ENCODE results near the gene C1GALT1.

DNA sequence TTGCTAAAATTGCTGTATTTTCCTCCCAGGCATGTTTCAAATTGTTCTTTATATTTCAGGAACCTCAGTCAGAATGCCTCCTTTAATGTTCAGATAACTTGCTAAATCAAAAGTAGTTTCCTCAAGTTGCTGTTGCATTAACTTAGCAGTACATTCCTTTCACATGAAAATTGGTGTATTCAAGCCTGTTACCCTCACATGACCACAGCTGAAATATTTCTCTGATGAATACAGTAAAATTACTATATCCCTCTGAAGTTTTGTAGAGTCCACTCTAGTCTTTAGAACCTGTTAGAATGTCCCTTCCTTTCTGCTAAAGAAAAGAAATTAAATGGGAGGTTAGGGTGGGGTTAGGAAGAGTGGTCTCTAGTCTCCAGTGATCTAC is 24.5 kb upstream of the C1GALT1 start:
- no peak for TF ChIP-seq EZH2 (IDR thresholded peaks at IDR 0.05)
- TF ChIP-seq POLR2A (IDR thresholded peaks at IDR 0.05; ENCODE audit: borderline replicate concordance, extremely low read depth, insufficient read depth, insufficient read length) = no peak
- TF ChIP-seq SIN3A (IDR thresholded peaks at IDR 0.05; ENCODE audit: low read depth) = no peak
- no peak for TF ChIP-seq SRF (IDR thresholded peaks at IDR 0.05; ENCODE audit: low read depth)
- TF ChIP-seq, protein P1, sequence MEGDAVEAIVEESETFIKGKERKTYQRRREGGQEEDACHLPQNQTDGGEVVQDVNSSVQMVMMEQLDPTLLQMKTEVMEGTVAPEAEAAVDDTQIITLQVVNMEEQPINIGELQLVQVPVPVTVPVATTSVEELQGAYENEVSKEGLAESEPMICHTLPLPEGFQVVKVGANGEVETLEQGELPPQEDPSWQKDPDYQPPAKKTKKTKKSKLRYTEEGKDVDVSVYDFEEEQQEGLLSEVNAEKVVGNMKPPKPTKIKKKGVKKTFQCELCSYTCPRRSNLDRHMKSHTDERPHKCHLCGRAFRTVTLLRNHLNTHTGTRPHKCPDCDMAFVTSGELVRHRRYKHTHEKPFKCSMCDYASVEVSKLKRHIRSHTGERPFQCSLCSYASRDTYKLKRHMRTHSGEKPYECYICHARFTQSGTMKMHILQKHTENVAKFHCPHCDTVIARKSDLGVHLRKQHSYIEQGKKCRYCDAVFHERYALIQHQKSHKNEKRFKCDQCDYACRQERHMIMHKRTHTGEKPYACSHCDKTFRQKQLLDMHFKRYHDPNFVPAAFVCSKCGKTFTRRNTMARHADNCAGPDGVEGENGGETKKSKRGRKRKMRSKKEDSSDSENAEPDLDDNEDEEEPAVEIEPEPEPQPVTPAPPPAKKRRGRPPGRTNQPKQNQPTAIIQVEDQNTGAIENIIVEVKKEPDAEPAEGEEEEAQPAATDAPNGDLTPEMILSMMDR (IDR thresholded peaks at IDR 0.05 in 2 of 3, conservative IDR thresholded peaks at IDR 0.05 in 1 of 3; ENCODE audit: borderline replicate concordance in 1 of 3, insufficient read depth in 1 of 3, low read depth in 2 of 3, low read length in 2 of 3) = no peak
- TF ChIP-seq EZH2phosphoT487 (IDR thresholded peaks at IDR 0.05; ENCODE audit: borderline replicate concordance) = no peak
- TF ChIP-seq YY1 (IDR thresholded peaks at IDR 0.05; ENCODE audit: extremely low read depth, insufficient replicate concordance, low read depth, low read length) = no peak
- TF ChIP-seq EGR1 (IDR thresholded peaks at IDR 0.05; ENCODE audit: low read depth) = no peak
- no peak for TF ChIP-seq FOSL1 (IDR thresholded peaks at IDR 0.05; ENCODE audit: low read depth)
- no peak for TF ChIP-seq CEBPB (IDR thresholded peaks at IDR 0.05; ENCODE audit: low read depth)

All from HCT116 (cell line).